ENCODE results near the gene TPPP.

Gene TPPP

GRCh38 chr5:677131-678101 lies 15.7 kb downstream of the TPPP start:
- no peak for DNase-seq (ENCODE audit: low spot score)

- no peak for DNase-seq (ENCODE audit: low spot score)
Measured at GRCh38 chr5:676699-677076, 16.5 kb downstream of the TPPP start.

GRCh38 chr5:675871-676698 lies 17.1 kb downstream of the TPPP start:
- DNase-seq (ENCODE audit: low spot score) = no peak

GRCh38 chr5:675111-675870 lies 17.9 kb downstream of the TPPP start:
- no peak for DNase-seq (ENCODE audit: low spot score)

- no peak for DNase-seq (ENCODE audit: low spot score)
Measured at GRCh38 chr5:674630-675011, 18.5 kb downstream of the TPPP start.

- no peak for DNase-seq (ENCODE audit: low spot score)
Measured at GRCh38 chr5:673831-674629, 19.1 kb downstream of the TPPP start.

- no peak for DNase-seq (ENCODE audit: low spot score)
Measured at GRCh38 chr5:673161-673830, 19.9 kb downstream of the TPPP start.

- DNase-seq (ENCODE audit: low spot score) = peak; percentile 93
Measured at GRCh38 chr5:672329-673160, 20.6 kb downstream of the TPPP start.

- peak; percentile 77 for DNase-seq (ENCODE audit: low spot score)
Measured at GRCh38 chr5:671459-672328, 21.5 kb downstream of the TPPP start.

- DNase-seq (ENCODE audit: low spot score) = no peak
Measured at GRCh38 chr5:670396-671270, 22.5 kb downstream of the TPPP start.

GRCh38 chr5:669842-670395 lies 23.2 kb downstream of the TPPP start:
- DNase-seq (ENCODE audit: low spot score) = no peak

- DNase-seq (ENCODE audit: low spot score) = peak; percentile 44
Measured at GRCh38 chr5:669111-669841, 23.9 kb downstream of the TPPP start.

- DNase-seq (ENCODE audit: low spot score) = no peak
Measured at GRCh38 chr5:668283-668995, 24.7 kb downstream of the TPPP start.

GRCh38 chr5:666816-667498 lies 26.2 kb downstream of the TPPP start:
- no peak for DNase-seq (ENCODE audit: low spot score)

GRCh38 chr5:665956-666711 lies 27.0 kb downstream of the TPPP start:
- DNase-seq (ENCODE audit: low spot score) = no peak
